ENCODE measurements around the gene SRCIN1. TPM values are rescaled to one million over a fixed set of nuclear protein-coding genes. Genes with fewer than 3 reads are reported as not detected.

SRCIN1 gene
- total RNA-seq, 1 experiment from 2014 or later, result 2.6 TPM

GRCh38 chr17:38574712-38575111, 31.0 kb downstream of the SRCIN1 start:
- TF ChIP-seq CTCF (conservative IDR thresholded peaks at IDR 0.05; ENCODE audit: low read depth, low read length), result no peak
- TF ChIP-seq EZH2 (IDR thresholded peaks at IDR 0.05; ENCODE audit: low read length, unreplicated experiment), result no peak
- TF ChIP-seq EZH2phosphoT487 (IDR thresholded peaks at IDR 0.05; ENCODE audit: borderline replicate concordance, low read length), result no peak
- Histone ChIP-seq H3K27ac (ENCODE audit: low read length) (no peak overlapping the region), H4K20me1 (ENCODE audit: low read length) (no peaks in the 10 kb centered on the region), H3K4me2 (ENCODE audit: low read length) (no peak overlapping the region), H3K4me3 (ENCODE audit: low read length) (no peak overlapping the region), H3K9me3 (ENCODE audit: low read length) (no peaks in the 10 kb centered on the region), H3K36me3 (ENCODE audit: low read depth, low read length) (no peaks in the 10 kb centered on the region), H3F3A (ENCODE audit: low read length, unreplicated experiment) (no peaks in the 10 kb centered on the region), H3K27me3 (ENCODE audit: low read length) (peaks cover 13% of the 10 kb centered on the region), H3K9me2 (replicated peaks; ENCODE audit: low read length) (no peaks in the 10 kb centered on the region), H2AFZ (ENCODE audit: low read length) (no peak overlapping the region), H3K79me2 (ENCODE audit: low read length) (no peaks in the 10 kb centered on the region), H3K9ac (ENCODE audit: low read length) (no peak overlapping the region), H3K4me1 (ENCODE audit: insufficient read depth, low read length) (peaks cover 1% of the 10 kb centered on the region; the same call in 1 of the 2 replicates)
- intact Hi-C loops (cut with micrococcal nuclease), result no loop called here
- POLR2A ChIA-PET (ENCODE audit: unreplicated experiment), result no interaction called here
- ATAC-seq, result no peak
- CTCF ChIA-PET, result no interaction called here
- no TSS peak for BruUV-seq (replicated peaks)
- DNase-seq, result no peak

- ATAC-seq (peak; percentile 46), DNase-seq (peak; percentile 13)
- H3K4me1 ChIP-seq (ENCODE audit: insufficient read depth, low read length), result no peaks in the 10 kb centered on the region
- H3K27me3 ChIP-seq (ENCODE audit: low read length), result peaks cover 13% of the 10 kb centered on the region
- H3K9me3 ChIP-seq (ENCODE audit: low read length), result no peaks in the 10 kb centered on the region
- TF ChIP-seq CTCF (conservative IDR thresholded peaks at IDR 0.05; ENCODE audit: low read depth, low read length), result no peak
- no peak for TF ChIP-seq EZH2phosphoT487 (IDR thresholded peaks at IDR 0.05; ENCODE audit: borderline replicate concordance, low read length)
- no peak for TF ChIP-seq EZH2 (IDR thresholded peaks at IDR 0.05; ENCODE audit: low read length, unreplicated experiment)
- no peaks in the 10 kb centered on the region for H3F3A ChIP-seq (ENCODE audit: low read length, unreplicated experiment)
- no TSS peak for BruUV-seq (replicated peaks)
- CTCF ChIA-PET, result no interaction called here
- H4K20me1 ChIP-seq (ENCODE audit: low read length), result no peaks in the 10 kb centered on the region
- H2AFZ ChIP-seq (ENCODE audit: low read length), result 0 out of 2 replicates have a peak overlapping the region, but pooled peaks have one; percentile 26
- peak overlapping the region; percentile 46 for H3K4me2 ChIP-seq (ENCODE audit: low read length)
- H3K27ac ChIP-seq (ENCODE audit: low read length), result no peak overlapping the region
- H3K4me3 ChIP-seq (ENCODE audit: low read length), result peak overlapping the region; percentile 27; the same call in 1 of the 2 replicates
- H3K36me3 ChIP-seq (ENCODE audit: low read depth, low read length), result no peaks in the 10 kb centered on the region
- H3K9me2 ChIP-seq (replicated peaks; ENCODE audit: low read length), result no peaks in the 10 kb centered on the region
- intact Hi-C loops (cut with micrococcal nuclease), result no loop called here
- no peaks in the 10 kb centered on the region for H3K79me2 ChIP-seq (ENCODE audit: low read length)
- POLR2A ChIA-PET (ENCODE audit: unreplicated experiment), result no interaction called here
- no peak overlapping the region for H3K9ac ChIP-seq (ENCODE audit: low read length)
Observed at GRCh38 chr17:38572669-38573365, 32.9 kb downstream of the SRCIN1 start.

All from PC-3 (cell line).